ENCODE results near the gene TMEM94.
A peak's percentile ranks its signal among the peaks of the same experiment; 100 is the strongest.
"Not testable (repeated sequence)": the region's sequence is repeated elsewhere in the genome, so short reads cannot be mapped to it uniquely, and the experiment has no call there.

The TMEM94 gene

DNA sequence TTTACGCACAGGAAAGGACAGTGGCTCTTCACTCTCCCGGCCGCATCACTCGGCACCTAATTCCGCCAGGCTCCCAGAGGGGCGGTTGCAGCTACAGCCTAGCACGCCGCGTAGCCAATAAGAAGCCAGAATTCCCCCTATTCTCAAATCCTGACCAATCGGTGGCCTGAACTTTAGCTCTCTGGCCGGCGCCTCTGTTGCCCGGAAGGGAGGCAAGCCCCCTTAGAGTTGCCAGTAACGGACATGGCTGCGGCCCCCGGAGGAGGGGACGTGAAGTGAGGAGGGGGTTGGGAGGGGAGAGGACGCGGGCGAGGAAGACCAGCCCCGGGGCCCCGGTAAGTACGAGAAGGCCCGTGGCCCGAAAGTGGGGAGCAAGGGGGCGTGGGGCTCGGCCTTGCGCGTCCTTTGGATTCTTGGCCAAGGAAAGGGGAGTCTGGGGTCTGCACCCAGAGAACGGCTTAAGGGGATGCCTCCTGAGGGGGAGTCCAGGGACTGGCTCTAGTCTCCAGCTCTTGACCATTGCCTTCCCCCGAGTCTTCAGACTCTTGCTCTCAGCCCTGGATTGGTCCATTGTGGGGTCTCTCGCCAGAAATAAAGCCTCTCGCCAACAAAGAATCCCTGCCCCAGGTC, at the start of gene TMEM94:
Gene TMEM94 (plus strand): TSS at position 219 of the 630 bp plus-strand sequence. CDS start 15,271 bp downstream, outside the sequence.
- peak; percentile 74 to 86 for DNase-seq (ENCODE audit: low read depth in 2 of 2, low spot score in 1 of 2)

DNA sequence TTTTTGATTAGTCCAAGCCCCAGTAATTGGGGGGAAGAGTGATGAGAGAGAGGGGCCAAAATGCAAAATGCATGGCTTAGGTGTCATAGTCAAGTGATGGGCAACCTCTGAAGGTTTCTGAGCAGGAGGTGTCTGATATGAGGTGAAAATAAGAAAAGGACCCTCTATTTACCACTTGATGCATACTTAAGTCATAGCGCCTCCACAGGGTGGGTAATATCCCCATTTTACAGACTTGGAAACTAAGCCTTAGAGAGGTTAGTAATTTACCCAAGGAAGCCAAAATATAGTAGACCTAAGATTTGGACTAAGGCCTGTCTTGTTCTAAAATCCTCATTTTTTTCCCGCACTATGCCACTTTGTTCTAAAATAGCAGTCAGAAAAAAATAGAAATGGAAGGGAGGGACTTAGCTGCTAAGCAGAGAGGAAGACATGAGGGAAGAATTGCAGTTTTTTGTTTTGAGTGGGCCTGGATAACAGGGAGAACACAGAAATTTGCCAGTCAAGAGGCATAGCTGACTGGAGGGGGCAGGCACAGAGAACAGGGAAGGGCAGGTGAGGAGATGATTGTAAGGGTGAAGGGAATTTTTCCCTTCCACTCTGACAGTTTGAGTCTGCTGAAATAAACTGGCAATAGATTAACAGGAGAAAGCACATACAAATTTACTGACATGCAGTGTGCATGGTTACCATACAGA, 48.6 kb upstream of the TMEM94 start:
- DNase-seq (ENCODE audit: low read depth in 2 of 2, low spot score in 1 of 2): no peak

DNA sequence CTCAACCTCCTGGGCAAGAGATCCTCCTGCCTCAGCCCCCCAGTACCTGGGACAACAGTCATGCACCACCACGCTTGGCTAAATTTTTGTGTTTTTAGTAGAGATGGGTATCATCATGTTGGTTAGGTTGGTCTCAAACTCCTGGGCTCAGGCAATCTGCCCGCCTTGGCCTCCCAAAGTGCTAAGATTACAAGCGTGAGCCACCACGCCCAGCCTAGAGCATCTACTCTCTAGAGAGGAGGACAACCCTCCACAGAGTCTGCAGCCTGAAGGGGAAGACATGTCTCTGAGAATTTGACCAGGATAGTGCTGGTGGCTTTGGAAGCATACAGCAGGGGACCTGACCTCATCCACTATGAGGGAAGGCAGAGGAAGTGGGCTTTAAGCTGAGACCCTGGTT, 46.3 kb upstream of the TMEM94 start:
- no peak for DNase-seq (ENCODE audit: low read depth in 2 of 2, low spot score in 1 of 2)

DNA sequence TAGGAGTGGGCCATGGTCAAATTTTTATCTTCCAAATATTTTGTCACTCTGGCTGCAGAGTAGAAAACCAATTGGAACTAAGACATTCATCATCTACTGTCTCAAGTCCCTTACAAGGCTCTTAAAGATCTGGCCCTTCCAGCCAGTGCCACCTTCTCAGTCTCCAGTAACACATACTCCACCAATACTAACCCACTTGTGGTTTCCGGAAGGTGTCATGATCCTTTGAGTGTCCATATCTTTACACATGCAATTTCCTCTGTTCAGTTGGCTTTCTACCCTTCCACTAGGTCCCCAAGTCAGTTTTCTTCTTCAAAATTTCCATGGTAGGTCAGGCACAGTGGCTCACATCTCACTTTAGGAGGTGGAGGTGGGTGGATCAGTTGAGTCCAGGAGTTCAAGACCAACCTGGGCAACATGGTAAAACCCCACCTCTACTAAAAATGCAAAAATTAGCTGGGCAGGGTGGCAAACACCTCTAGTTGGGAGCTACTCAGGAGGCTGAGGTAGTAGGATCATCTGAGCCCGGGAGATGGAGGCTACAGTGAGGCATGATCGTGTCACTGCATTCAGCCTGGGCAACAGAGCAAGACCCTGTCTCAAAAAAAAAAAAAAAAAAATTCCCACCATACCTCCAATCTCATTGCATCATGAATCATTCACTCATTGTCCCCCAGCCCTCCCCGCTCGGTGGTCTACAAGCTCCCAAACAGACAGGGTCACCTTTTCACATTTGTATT, 44.9 kb upstream of the TMEM94 start:
- no peak for DNase-seq (ENCODE audit: low read depth in 2 of 2, low spot score in 1 of 2)

DNA sequence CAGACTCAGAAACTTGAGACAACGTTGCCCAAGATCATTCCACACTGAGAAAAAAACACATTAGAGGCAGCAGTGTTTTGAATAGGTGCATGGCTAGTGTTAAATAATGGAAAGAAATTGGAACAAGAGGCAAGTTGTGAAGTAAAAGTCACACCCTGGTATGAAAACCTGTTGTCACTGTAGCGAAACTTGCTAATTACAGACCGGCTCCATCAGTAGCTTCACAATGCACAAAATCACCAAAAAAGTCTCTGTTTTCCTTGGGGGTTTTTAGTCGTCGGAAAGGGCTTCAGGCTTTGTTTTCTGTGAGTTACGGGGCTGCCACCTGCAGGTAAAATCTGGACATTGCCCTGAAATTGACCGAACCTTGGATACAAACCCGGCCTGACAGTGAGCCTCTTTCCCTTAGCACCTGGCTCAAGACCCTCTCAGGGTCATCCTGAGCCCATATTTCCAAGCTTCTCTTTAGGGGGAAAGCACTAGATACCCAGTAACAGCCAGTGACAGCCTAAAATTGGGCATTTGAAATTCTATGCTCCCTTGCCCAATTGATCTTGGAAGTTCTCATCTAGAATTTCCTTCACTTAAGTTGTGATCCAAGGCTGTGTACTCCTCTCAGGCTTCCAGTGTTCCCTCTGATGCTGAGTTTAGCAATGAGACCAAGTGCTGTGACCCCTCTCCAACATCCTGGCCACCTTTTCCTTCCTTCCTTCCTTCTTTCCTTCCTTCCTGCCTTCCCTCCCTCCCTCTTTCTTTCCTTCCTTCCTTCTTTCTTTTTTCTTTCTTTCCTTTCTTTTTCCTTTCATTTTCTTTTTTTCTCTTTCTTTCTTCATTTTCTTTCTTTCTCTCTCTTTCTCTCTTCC, 43.7 kb upstream of the TMEM94 start:
- peak; percentile 30 to 37 for DNase-seq (ENCODE audit: low read depth in 2 of 2, low spot score in 1 of 2)

DNA sequence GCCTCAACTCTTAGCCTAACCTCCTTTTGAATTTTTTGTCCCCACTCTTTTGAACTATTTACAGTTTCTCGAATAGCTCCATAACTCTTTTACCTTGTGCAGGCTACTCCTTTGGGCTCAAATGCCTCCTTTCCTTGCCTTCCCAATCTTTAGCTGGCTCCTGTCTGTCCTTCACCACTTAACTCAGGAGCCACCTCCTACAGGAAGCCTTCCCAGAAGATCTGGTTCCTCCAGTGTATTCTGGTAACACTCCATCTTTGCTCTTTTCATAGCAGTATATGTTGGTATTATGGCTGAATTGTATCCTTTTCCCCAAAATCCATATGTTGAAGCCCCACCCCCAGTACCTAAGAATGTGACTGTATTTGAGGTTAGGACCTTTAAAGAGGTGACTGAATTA, 41.9 kb upstream of the TMEM94 start:
- DNase-seq (ENCODE audit: low read depth in 2 of 2, low spot score in 1 of 2): no peak

DNA sequence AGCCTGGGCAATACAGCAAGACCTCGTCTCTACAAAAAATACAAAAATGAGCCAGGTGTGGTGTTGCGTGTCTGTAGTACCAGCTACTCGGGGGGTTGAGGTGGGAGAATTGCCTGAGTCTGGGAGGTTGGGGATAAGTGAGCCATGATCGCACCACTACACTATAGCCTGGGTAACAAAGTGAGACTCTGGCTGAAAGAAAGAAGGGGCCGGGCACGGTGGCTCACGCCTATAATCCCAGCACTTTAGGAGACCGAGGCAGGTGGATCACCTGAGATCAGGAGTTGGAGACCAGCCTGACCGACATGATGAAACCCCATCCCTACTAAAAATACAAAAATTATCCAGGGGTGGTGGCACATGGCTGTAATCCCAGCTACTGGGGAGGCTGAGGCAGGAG, 40.4 kb upstream of the TMEM94 start:
- no peak for DNase-seq (ENCODE audit: low read depth in 2 of 2, low spot score in 1 of 2)

DNA sequence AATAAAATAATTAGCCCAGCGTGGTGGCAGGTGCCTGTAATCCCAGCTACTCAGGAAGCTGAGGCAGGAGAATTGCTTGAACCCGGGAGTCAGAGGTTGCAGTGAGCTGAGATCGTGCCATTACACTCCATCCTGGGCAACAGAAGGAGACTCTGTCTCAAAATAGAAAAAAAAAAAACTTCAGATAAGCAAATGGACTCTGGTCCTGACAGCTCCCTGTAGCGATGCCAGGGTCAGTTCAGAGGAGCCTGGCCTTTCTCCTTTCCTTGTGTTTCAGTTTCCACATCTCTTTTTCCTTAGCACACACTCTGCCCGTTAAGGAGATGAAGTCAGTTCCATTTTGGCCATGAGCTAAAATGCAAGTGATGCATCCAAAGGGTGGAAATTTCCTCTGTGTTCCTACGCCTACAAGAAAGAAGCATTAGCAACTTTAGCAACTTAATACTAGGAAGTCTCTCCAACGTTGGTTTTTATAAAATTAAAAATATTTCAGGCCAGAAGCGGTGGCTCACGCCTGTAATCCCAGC, 39.3 kb upstream of the TMEM94 start:
- no peak for DNase-seq (ENCODE audit: low read depth in 2 of 2, low spot score in 1 of 2)

DNA sequence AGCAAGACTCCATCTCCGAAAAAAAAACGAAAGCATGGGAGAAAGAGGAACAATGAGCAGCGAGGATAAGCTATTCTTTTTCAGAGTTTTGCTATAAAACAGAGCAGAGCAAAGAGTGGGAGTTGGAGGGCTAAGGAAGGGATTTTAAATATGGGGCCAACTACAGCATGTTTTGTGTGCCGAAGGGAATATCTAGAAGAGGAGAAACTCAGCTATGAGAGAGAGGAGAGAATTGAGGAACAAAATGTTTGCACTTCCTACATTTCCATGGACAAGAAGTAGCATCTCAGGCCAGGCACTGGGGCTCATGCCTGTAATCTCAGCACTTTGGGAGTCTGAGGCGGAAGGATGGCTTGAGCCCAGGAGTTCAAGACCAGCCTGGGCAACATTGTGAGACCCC, 37.9 kb upstream of the TMEM94 start:
- DNase-seq (ENCODE audit: low read depth in 2 of 2, low spot score in 1 of 2): no peak

DNA sequence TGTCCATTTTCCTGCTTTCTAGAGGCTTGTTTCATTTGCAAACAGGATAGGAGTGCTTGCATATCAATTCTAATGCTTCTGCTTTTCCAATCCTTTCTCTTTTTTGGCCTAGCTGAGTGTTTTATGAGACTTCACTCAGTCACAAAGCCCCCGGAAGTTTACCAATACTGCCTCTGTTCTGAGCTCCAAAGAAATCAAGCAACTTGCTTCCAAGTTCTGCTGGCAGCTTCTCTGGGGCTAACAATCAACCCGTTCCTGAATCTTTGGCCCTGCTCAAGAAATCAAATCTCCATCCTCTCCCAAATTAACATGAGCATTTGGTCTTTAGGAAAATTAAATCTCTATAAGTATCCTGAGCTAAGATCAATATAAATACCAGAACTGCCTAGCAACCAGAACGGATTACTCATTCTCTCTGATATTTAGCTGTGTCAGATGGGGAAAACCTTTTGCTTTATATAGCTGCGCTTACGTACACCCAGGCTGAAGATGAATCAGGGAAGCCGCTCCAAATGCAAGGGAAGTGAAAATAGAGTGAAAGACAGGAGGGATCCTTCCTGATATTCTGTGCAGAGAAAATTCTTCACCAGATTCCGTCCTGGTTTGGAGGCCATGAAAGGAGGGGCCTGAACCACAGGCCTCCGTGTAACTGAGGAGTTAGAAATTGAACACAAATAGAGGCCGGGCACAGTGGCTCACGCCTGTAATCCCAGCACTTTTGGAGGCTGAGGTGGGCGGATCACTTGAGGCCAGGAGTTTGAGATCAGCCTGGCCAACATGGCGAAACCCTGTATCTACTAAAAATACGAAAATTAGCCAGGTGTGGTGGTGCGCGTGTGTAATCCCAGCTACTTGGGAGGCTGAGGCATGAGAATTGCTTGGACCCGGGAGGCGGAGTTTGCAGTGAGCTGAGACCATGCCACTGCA, 27.6 kb upstream of the TMEM94 start:
- no peak for DNase-seq (ENCODE audit: low read depth in 2 of 2, low spot score in 1 of 2)

DNA sequence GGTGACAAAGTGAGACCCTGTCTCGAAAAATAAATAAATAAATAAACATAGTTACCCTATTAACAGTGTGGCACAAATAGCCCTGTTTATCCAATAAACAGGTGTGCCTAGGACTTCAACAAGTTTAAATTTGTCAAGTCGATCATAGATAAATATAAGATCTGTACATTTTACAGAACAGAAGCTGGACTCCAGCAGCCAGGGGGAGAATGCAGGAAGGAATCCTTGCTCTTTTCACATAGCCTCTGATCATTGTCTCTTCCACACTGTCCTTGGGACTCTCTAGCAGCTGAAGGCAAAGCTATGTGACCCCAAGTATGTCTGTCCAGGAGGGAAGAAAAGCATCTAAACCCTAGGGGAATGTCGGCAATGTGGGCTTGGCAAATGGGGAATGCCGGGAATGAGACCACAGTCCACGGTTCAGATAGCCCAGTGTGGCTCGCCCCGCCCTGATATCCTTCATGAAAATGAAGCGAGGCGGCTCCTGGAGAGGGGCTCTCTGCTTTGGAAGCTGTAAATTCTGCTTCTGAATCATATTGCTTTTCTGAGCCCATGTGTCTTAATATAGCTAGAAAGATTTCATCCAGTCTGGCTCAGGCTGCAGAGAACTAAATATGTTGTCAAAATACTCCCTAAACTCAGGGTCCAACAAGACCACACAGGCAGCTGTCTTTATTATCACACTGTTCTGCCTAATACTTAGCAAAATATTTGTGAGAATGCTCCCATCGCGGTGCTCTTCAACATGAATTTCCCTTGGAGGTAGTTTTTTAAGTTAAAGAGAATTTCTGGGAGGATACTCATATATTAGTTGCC, 26.1 kb upstream of the TMEM94 start:
- DNase-seq (ENCODE audit: low read depth in 2 of 2, low spot score in 1 of 2): no peak

DNA sequence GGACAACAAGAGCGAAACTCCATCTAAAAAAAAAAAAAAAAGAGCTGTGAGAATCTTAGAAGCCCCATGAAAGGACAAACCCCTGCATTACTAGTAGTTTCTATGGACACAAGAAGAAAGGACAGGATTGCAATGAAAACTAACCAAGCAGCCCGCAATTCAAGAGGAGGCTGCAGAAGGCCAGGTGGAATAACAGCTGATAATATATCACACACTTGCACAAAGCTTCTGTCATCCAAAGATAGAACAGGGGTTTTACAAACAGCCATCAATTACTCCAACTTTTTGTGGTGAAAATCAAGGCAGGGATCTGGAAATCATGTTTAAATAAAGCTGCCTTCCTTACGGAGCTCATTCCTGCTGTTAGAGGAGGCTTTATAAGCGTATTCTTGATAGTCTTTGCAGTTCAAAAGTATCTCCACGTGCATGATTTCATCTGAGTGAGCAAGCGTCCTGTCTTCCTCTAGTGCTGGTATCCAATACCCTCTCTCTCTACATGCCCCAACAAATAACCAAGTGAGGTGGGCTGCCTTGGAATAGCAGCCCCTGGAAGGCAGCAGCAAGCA, 23.1 kb upstream of the TMEM94 start:
- DNase-seq (ENCODE audit: low read depth in 2 of 2, low spot score in 1 of 2): no peak

DNA sequence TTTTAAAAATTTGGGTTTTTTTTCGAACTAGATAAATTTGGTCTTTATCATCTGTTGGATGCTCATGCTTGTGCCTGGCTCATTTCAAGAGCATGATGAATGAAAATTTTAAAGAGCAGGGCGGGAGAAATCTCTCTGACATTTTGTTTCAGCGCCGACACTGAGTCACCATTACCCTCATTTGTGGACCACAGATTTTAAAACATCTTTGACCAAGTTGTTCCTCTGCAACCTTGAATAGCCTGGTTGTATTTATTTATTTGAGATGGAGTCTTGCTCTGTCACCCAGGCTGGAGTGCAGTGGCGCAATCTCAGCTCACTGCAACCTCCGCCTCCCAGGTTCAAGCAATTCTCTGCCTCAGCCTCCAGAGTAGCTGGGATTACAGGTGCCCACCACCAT, 22.0 kb upstream of the TMEM94 start:
- DNase-seq (ENCODE audit: low read depth in 2 of 2, low spot score in 1 of 2): not testable (repeated sequence)

DNA sequence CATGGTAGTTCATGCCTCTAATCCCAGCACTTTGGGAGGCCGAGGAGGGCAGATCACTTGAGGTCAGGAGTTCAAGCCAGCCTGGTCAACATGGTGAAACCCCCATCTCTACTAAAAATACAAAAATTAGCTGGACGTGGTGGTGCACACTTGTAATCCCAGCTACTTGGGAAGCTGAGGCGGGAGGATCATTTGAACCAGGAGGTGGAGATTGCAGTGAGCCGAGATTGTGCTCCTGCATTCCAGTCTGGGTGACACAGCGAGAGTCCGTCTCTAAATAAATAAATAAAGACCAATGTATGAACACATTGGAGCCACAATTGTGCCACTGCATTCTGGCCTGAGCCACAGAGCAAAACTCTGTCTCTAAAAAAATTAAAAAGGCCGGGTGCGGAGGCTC, 19.0 kb upstream of the TMEM94 start:
- DNase-seq (ENCODE audit: low read depth in 2 of 2, low spot score in 1 of 2): not testable (repeated sequence)

DNA sequence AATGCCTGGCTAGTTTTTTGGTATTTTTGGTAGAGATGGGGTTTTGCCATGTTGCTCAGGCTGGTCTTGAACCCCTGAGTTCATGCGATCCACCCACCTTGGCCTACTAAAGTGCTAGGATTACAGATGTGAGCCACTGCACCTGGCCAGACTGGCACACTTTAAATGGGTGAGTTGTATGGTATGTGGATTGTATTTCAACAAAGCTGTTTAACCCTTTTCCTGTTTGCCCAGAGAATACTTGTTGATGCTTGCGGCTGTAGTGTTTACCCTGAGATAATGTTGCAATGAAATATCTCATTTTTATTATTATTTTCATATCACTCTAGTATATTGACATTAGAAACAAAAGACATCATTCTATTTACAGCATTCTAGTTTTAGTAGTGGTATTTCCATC, 17.1 kb upstream of the TMEM94 start:
- DNase-seq (ENCODE audit: low read depth in 2 of 2, low spot score in 1 of 2): no peak

DNA sequence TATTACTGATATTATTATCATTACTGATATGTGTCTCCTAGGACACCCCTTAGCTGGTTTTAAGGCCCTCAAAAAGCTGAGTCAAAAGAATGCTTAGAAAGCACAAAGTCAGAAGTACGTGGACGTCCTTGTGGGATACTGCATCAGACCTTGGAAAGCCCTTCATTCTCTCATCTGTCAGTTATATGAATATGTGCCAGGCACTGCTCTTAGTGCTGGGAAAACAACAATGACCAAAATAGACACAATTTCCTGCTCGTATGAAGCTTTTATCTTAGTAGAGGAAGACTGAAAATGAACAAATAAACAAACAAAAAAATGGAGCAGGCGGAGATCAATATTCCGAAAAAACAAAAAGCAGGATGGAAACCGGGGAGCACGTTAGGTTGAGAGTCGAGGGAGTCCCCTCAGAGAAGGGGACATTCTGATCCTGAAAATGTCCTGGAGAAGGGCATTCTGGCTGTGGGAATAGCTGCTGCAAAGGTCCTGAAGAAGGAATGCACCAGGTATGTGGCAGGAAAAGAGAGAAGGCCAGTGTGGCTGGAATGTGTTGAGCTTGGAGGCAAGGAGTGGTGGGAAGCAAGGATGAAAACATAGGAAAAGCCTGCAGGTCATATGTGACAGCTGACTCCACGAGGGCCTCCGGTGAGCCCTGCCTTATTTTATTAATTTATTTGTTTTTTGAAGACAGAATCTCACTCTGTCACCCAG, 15.5 kb upstream of the TMEM94 start:
- no peak for DNase-seq (ENCODE audit: low read depth in 2 of 2, low spot score in 1 of 2)

DNA sequence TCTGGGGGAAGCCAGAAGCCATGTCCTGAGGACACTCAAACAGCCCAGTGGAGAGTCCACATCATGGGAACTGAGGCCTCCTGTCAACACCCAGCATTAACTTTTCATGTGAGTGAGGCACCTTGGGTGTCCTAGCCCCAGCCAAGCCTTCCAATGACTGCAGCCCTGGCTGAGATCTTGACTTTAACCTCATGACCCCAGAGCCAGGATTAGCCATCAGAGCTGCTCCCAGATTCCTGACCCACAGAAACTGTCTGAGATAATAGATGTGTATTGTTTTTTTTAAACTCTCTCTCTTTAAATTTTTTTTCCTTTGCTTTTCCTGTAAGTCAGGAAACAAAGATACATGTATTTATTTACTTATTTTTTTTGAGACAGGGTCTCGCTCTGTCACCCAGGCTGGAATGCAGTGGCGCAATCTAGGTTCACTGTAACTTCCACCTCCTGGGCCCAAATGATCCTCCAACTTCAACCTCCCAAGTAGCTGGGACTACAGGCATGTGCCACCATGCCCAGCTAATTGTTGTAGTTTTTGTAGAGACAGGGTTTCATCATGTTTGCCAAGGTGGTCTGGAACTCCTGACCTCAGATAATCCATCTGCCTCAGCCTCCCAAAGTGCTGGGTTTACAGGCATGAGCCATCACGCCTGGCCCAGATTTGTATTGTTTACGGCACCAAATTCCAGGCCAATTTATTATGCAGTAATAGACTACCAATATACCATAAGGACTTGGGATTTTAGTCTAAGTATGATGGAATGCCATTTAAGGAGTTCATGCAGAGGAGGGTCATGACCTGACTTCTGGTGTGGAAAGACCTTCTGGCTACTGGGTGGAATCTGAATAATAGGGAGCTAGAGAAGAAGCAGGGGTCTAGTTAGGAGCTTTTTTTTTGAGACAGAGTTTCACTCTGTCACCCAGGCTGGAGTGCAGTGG, 14.0 kb upstream of the TMEM94 start:
- no peak for DNase-seq (ENCODE audit: low read depth in 2 of 2, low spot score in 1 of 2)
